Stimulated activated CD8-positive, alpha-beta memory T cell treated with anti-CD3 and anti-CD28 coated beads, Interleukin-2, amount 100 ng/mL, for 1 hour (primary cell): ENCODE results near the gene S100A12.

Source experiments
- DNase-seq, 2 donors: peaks; one replicate each; pipeline ENCODE4 v3.0.0-alpha.2; 2020; ENCODE audit warnings: low read depth in 2 of 2

Gene S100A12

DNA sequence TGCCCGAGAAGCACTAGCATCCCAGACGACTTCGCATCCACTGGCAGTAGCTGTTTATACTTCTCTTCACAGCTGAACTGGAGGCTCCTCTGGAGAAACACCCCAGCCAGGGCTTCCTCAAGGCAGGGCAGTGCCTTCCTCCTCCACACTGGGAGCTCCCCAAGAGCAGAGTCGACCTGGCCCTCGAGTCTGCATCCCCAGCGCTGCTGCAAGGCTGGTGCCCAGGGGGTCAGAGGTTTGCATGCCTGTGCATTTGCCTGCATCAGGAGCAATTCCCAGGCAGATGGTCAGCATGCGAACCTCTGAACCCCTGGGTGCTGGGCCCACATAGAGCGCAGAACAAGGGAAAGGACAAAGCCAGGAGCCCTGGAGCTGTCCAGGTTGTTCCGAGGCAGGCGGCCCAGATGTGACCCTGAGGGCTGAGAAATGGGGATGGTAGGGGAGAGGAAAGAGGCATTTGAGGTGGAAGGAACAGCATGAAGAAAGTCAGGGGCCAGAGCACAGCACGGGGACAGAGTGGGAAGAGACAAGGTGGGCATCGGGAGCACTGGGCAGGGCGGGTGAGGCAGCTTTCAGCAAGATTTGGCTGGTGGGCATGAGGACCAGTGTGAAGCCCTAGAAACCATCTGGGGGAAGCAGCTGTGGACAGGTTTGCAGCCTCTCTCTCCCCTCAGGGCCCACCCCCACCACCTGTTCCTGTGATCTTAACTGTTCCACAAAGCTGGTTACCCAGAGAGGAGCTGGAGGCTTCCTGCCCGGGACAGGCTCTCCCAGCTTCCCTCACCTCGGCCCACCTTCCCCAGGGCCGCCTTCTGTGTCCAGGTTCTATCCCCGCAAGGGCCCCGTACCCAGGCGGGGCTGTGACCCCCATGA, 21.9 kb upstream of the S100A12 start:
- DNase-seq: no peak

DNA sequence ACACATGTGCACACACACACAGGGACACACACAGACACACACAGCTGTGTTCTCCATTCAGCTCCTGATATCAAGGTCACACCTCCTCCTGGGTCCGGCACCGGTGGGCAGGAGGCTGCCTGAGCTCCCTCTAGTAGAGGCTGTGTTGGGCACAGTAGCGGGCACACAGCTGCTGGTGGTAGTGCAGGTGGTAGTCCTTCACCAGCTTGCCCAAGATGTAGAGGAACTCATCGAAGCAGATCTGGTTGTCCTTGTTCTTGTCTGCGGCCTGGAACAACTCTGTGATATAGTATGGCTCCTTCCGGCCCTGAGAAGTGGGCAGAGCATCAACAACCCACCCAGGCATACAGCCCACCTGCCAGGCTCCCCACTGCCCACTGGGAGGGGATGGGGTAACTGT, 21.0 kb upstream of the S100A12 start:
- DNase-seq: no peak

DNA sequence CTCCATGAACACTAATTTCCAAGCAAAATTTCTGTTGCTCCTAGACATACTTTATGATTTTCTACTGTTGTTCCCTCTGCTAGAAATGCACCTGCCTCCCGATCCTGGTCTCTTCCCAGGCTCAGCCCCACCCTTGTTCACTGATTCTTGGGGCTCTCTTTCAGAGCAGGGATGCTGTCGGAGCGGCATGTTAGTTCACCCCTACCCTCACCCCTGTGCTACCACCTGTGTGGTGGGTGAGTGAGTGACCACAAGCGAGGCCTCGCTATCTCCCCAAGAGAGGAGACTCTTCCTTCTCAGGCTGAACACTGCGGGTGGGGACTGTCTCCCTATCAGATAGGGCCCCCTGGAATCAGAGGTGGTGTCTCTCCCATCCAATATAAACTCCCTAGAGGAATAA, 20.4 kb upstream of the S100A12 start:
- DNase-seq: no peak

DNA sequence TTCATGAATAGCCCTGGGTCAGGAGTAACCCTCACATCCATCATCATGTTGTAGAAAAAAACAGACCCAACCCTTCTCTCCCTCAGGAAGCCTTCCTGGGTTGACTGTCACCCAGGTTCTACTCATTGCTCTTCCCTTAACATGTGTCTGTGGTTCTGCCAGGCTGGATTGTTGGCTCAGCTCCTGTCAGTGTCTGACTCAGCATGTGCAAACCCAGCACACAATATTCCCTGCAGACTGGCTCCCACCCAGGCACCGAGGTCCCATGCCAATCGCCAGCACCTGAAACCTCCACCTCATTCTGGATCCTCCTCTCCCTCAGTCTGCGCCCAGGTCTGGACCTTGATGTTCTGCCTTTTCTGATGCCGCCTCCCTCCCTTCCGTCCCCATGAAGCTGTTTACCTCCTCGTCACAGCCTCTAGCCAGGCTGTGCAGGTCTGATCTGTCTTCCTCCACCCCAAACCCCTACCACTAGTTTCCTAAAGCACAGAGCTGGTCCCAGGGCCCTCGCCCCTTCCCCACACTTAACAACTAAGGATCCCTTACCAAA, 19.8 kb upstream of the S100A12 start:
- DNase-seq: no peak

DNA sequence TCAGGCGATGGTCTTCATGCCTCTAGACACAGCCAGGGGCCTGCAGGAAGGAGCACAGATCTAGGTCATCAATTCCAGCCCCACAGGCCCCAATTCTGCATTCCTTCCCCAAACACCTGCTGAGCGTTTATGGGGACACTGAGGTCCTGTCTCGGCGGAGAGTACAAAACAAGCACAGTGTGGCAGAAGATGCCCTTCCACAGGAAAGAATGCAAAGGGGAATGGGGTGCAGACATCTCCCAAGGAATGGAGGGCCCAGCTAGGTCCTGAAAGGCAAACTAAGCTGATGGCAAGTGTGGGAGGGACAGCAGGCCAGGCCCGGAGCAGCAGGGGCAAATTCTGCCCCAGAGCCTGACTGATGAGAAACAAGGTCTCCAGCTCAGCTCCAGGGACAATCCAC, 19.0 kb upstream of the S100A12 start:
- DNase-seq: no peak

DNA sequence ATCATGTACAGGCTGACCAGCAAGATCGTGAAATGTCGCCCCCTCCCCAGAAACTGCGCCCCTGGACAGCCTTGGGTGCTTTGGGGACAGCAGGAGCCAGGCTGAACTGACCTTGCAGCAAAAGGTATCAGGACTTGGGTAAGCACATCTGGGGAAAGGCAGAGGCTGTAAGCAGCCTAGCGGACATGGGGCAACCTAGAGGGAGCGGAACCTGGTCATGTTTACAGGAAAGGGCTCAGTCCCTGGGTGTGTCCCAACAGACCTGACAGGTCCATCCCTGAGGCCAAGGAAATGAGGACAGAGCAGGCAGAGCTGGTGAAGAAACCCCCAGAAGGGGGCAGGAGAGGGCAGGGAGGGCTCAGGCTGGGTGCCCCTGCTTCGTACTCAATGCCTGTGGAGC, 18.5 kb upstream of the S100A12 start:
- no peak for DNase-seq

DNA sequence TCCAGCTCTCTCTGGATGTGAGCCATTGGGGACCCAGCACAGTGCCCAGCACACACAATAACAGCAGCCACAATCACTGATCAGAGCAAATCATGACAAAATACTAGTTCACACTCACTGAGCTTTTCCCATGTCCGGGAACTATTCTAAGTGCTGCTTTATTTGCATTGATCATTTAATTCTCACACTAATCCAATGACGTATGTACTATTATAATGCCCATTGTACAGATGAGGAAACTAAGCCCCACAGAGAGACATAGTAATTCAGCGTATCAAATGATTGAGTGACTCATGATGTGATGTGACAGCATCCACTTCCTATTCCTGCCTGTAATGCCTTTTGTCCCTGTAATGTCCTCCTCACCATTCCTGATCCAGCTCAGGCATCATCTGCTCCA, 17.4 kb upstream of the S100A12 start:
- no peak for DNase-seq

DNA sequence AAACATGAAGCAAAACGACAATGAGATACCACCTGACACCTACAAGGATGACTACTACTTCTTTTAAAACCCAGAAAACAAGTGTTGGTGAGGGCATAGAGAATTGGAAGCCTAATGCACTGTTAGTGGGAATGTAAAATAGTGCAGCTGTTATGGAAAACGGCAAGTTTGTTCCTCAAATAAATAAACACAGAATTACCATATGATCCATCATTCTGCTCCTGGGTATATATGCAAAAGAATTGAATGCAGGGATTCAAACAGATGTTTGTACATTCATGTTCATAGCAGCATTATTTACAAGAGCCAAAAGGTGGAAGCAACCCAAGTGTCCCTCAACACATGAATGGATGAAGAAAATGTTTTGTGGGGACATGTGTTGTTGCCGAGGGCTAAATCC, 16.8 kb upstream of the S100A12 start:
- DNase-seq: no peak

DNA sequence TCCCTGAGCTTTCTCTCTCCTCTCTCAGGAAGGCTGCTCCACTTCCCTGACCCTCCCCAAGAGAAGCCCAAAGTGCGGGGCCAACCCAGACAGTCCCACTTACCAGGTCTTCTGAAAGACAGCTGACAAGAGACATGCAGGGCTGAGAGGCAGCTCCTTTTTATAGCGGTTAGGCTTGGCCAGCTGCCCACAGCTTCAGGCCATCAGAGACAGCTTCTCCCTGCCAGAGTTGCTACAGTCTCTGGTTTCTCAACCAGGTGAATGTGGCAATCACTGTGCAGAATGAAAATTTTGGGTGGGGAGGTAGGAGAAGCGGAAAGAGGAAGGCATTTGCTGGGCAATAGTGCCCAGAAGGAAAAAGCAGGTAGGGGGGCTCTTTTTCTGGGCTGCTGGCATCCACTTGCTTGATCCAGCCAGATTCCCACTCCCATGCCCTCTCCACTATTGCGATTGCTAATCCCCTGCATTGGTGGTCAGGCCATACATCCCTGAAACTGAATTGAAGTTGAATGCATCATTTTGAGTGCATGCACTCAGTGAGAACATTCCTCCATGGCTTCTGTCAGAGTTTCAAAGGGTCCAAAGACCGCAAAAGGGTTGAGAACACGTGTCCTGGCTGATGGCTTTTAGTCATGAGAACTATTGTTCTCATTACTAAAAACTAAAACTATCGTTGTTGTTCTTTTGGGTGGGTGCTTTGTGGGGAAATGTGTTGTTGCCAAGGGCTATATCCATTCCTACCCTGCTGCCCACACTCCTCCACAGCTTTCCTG, 15.7 kb upstream of the S100A12 start, which contains the start of gene S100A8:
S100A8 (minus strand) TSS at position 136 of the 773 bp plus-strand sequence. CDS start 538 bp downstream, outside the sequence.
- DNase-seq: no peak

DNA sequence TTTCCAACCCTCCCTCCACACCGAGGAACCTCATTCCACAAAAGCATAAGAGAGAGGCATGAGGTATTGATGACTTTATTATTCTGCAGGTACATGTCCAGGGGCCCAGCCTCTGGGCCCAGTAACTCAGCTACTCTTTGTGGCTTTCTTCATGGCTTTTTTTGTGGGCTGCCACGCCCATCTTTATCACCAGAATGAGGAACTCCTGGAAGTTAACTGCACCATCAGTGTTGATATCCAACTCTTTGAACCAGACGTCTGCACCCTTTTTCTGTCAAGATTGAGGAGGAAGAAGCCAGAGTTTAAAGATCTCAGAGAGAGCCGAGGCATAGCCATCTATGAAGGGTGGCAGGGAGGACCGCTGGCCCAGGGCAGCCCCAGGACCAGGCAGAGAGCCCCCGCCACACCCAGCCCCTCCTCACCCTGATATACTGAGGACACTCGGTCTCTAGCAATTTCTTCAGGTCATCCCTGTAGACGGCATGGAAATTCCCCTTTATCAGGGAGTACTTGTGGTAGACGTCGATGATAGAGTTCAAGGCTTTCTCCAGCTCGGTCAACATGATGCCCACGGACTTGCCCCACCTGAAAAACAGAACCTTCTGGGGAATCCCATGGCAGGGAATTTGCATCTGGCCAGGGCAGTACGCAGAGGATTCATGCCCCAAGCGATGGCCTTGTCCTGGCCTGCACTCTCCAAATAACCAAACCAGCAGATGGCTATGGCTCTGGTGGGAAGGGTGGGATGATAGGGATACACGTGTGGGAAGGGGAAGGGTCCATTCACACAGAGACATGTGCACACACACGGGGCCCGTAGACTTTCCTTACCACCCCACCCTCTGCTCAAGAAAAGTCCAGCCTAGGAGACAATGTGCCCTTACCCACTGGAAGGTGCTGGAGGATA, 14.8 kb upstream of the S100A12 start:
- DNase-seq: no peak

DNA sequence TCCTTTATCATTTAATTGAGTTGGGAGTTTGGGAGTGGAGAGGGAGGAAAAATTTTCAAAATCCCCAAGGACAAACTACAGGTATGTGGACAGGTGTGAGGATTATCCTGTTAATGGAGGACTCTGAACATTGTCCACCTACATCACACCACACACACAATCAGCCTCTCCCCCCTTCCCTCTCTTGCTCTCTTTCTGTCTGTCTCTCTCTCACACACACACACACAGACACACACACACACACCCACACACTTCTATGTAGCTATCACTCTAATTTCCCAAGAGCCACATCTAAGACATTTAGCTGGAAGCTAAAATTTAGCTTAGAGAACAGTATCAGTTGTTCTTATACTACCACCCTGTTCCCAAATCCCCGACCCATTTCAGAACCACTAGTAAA, 14.0 kb upstream of the S100A12 start:
- no peak for DNase-seq

DNA sequence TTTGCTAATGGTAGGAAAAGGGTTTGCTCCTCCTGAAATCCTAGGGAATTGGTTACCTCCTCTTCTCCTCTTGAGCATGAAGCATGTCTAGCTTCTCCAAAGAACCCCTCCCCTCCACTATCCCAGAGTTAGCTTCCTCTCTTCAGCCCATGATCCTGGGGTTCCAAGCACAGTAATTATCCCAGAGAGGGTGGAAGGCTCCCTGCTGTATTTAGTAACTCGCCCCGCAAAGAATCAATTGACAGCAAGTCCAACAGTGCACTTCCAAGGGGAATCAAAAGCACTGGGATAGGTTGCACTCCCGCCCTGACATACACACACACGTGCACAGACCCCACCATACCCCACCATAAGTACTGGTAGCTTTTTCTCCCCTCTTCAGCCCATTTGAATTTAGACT, 12.4 kb upstream of the S100A12 start:
- no peak for DNase-seq

DNA sequence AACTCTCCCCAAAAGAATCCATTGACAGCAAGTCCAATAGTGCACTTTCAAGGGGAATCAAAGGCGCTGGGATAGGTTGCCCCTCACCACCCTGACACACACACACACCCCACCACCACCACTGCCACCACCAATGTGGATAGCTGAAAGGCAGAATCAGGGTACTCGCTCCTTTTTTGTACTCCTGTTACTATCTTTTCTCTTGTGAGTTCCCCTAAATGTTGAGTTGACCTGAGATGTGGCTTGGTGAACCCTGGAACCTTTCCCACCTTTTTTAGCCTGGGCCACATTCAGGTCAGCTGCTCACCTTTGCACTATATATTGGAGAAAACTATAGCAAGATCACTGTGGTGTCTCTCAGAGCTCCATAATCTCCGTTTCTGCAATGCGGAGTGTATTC, 11.6 kb upstream of the S100A12 start:
- no peak for DNase-seq

DNA sequence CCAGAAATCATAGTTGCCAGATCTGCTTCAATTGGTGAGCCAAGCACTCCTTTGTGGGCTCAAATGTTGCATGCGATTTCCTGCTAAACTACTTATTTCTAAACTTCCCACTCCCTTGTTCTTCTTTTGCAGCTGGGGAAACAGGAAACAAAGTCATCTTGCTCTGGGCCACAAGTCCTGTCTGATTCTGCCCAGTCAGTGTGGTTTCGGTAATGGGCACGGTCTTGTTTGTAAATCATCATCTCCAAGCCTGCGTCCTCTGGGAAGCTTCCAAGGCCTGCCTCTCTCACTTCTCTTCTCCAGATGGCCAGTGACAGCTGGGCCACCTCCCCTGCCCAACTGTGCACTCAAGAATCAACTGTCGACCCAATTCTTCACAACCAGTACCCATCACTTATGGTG, 11.1 kb upstream of the S100A12 start:
- DNase-seq: no peak

DNA sequence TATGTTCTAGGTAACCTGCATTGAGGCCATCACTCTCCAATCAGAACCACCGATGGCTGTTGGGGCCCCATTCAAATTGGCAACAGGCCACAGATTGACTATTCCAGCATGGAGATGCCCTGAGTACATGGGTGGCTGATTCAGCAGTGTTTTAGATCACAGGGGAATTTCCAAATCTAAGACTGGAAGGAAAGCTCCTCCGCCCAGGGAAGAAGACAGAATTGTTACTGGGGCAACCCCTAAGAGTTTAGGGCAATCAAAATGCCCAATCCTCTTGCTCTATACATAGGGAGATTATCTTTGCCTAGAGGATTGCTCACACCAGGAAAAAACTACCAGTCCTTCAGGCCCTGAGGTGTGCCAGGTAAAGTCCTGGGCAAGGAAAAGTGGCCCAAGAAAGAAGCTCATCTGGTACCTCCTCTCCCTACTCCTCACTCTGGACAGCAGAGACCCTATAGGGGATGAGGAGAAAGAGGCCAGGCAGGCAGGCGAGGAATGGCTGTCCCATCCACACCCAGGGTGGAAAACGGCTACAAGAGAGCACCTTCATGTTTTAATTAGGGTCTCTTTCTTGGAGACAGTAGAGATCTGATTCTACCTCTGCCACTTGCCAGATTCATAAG, 9.6 kb upstream of the S100A12 start:
- no peak for DNase-seq

DNA sequence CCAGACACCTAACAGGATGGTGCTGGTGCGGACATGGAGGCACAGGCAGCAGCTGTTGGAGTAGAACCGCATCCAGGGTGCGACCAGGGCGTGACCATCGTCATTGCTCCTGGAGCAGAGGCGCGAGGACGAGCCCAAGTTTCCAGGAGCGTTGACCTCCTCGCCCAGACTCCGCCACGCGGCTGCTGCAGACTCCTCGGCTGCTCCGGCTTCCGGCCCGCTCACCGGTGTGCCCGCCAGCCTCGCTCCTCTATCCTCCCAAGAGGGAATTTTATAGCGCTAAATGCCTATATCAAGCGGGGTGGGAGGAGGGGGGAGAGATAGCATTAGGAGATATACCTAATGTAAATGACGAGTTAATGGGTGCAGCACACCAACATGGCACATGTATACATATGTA, 5.3 kb upstream of the S100A12 start:
- no peak for DNase-seq

DNA sequence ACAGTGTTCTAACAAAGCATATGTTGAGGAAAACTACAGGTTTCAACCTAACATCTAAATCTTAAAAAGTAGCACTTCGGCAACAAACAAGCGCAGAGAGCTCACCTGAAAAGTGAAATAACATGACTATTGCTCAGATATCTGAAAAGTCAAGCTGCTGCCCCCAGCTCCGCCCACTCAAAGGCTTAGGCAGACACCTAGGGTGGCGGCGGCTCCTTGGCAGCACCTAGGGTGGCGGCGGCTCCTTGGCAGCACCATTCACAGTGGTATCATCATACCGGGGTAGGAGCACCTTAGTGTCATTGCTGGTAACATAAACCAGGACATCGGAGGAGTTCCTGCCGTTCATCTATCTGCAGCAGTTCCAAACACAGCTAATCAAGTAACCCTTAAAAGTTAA, 4.2 kb upstream of the S100A12 start:
- no peak for DNase-seq

DNA sequence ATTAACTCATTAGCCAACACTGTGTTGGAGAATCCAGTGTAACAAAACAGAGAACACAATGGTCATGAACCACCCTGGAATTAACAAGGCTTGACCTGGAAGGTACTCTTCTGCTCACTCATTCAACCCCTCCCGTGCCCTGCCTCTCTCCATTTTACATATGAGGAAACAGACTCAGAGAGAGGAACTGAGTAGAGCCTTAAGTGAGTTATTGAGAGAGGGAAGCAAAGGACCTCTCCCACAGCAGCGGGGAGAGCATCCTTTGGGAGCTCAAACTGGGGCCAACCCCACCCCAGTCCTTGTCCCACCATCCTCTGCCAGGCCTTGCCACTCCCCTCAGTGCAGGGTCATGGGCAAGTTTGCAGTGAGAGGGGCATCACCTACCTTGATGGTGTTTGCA, 1.4 kb downstream of the S100A12 start:
- DNase-seq: no peak

DNA sequence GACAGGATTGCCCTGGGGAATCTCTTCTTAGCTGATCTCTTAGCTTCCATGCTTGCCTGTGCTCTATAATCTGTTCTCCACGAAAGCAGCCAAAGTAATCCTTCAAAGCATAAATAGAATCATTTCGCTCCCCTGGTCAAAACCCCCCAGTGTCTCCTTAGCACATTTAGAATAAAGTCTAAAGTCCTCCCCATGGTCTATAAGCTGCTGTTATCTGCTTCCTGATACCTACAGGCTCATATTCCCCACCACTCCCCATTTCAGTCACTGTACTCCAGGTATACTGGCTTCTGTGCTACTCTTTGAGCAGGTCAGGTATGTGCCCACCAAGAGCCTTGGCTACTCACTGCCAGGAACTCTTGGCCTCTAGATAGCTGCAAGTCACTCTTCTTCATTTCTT, 2.9 kb downstream of the S100A12 start:
- DNase-seq: no peak

DNA sequence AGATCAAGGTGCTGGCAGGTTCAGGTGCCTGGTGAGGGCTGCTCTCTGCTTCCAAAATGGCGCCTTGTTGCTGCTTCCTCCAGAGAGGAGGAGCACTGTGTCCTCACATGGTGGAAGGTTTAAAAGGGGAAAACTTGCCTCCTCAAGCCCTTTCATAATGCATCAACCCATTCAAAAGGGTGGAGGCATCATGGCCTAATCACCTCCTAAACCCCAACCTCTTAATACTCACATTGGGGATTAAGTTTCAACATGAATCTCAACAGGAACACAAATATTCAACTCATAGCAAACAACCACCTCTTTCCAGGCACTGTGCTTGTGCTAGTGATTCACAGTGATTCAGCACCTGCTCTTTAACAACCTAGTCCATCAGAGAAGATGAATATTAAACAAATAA, 4.2 kb downstream of the S100A12 start:
- no peak for DNase-seq

DNA sequence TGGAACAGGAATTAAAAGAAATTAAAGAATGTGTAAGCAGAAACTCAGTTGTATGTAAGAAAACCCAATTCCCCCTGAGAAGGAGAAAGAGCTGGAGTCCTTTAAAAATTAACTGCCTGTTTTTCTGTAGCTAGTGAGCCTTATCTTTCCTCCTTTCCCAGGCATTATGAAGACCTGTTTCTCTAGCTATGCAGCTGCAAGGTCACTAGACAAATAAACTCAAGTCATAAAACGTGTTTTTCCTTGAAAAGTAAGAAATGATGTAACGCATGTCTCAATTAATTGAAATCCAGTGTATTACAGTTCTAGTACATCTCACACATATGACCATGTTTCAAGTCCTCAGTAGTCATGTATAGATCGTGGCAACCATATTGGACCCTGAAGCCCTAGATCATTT, 5.3 kb downstream of the S100A12 start:
- no peak for DNase-seq
